Stimulated activated CD8-positive, alpha-beta memory T cell treated with anti-CD3 and anti-CD28 coated beads, Interleukin-4, amount 100 ng/mL, for 4 hours (primary cell): ENCODE data around the gene VEGFD.

ENCODE experiments used
- DNase-seq, 2 donors: peaks; one replicate each; pipeline ENCODE4 v3.0.0-alpha.2; 2020; ENCODE audit warnings: low read depth in 2 of 2, low spot score in 1 of 2

VEGFD gene

DNA sequence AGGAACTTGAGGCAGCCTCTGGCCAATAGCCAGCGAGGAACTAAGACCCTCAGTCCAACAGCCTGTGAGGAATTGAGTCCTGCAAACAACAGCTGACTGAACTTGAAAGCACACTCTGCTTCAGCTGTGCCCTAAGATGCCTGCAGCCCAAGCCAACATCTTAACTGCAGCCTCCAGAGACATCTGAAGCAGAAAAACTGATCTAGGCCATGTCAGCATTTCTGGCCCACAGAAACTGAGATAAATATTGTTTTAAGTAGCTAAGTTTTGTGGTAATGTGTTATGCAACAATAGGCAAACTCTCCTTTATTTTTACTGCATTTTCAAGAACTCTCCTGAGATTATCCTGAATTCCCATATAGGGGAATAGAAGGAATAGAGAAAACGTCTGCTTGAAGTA, 24.5 kb downstream of the VEGFD start:
- no peak for DNase-seq

DNA sequence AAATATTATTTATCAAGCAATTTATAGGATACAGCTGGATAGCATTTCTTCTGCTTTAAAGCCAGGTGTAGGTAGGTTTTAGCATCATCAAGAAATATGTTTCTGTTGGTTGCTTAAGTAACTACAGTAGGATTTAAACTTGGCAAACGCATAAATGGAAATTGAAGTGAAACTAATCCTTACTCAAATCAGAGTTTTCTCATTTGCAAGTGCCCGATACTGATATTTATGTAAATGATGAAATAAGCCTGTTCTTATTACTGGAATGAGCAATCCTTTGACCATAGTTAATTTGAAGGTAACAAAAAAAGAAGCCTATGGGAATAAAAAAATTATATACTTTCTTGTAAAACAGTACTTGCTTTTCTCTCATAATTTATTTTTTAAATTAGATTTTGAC, 25.7 kb downstream of the VEGFD start:
- DNase-seq = no peak

DNA sequence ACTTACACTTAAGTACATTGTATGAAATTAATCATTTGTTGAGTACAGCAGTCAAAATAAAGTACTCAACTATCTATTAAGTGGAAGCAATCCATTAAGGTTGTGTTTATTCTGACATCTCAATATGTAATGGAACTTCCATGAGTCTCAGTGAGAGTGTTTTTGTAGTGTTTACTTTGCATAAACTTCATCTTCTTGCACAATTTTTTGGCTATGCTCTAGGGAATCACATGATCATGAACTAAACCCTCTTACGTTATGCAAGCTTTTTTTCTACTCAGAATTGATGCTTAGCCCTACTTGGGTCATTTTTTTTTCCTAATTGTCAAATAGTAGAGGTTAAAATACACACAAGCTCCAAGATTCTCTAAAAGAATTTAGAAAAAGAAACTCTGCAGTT, 27.8 kb downstream of the VEGFD start:
- DNase-seq = no peak

DNA sequence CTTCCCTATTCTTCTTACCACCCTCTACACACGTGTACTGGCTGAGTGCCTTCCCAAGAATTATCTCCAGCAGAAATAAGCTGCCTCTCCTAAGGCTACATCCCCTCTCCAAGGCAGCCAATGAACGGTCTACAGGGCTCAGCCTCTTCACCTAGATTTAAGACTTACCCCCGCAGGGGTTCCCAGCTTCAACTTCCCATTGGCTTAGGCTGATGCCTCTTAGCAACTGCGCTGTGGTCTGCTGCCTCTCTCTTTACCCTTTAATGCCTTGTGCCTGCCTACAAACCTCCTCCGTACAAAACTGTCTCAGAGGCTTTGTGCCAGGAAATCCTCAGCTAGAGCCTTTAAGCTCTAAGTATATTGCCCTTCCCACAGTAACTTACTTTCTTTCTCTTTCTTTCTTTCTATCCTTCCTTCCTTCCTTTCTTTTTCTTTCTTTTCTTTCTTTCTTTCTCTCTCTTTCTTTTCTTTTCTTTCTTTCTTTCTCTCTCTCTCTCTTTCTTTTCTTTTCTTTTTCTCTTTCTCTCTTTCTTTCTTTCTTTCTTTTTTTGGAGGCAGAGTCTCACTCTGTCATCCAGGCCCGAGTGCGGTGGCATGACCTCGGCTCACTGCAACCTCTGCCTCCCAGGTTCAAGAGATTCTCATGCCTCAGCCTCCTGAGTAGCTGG, 33.8 kb downstream of the VEGFD start:
- no peak for DNase-seq

DNA sequence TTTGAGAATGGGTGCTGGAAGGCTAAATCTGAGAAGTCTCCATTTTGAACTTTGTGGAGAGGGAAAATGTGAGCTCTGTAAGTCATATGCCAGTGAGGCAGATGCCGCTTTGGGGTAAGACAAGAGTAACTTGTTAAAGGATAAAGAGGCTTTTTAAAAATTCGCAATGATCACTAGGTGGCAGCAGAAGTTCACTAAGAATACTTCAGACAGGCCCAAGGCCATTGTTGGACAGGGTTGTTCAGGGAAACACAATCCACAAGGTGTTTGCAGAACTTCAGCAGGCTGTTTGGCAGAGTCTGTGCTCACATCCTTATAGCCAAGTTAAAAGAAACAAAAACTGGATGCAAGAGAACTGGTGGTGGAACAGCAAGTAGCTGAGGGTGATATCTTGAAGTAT, 35.2 kb downstream of the VEGFD start:
- DNase-seq = no peak

DNA sequence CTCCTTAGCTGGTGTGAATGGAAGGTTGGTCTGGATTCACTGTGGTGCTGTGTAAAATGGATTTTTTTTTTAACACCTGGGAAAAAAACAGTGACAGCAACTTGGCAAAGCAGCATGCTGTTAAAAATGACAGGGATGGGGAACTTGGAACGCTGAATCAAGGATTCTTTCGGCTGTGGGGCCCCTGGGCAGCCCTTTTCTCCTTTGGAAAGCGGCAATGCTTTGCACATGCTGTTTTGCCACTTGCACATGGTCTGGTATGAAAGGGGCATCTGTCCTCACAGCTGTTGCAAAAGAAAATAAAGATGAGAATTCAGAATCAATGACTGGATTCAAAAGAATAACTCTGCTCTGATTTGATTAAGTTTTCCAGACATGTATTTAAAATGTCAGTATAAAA, 38.2 kb downstream of the VEGFD start:
- DNase-seq = no peak

DNA sequence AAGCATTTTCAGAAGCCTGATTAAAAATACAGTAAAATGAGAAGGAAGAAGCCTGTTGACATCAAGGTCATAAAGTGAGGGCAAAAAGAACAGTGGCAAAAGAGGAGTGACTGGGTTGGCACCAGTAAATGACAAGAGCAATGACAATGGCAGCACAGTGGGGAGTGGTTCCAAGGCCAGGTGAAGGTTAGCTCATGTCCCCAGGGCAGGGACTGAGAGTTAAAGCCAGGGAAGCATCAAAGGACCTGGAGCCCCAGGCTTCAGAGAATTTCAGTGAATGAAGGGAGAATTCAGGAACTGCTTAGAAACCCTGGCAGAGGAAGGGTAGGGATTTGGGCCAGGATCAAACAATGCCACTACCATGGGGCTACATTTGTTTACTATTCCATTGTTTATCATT, 40.1 kb downstream of the VEGFD start:
- DNase-seq = no peak

DNA sequence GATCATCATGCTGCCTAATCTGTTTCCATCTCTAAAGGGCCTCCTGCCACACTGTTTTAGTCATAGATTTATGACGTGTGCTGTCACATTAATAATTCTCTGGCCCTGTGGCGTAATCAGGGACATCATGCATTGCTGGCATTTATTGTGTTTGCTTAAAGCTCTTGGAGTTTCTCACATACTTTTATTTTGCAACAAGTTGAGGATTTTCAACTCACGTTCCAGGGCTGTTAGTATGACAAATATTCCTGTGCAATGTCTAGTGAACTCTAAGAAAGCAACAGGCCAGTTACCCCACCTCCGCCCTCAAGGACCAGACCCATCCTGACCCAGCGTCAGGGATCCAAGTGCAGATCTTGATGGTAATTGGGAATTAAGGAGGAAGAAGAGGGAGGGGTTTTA, 41.1 kb downstream of the VEGFD start:
- no peak for DNase-seq

DNA sequence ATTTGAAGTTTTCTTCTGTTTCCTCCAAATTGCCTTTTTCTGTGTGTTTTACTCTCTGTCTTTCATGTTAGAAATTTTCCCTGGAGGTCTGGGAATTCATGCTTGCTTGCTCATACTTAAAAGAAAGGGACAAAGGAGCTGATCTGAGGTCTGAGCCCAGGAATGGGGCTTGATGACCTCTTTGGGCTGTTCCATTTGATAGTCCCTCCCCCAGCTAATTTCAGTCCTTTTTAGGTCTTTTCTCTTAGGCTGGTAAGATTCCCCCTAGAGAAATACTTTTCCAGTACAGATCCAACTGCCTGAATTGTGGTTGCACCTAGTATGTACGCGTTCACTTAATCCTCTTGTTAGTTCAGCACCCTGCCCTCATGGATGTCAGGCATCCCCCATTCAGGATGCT, 43.3 kb downstream of the VEGFD start:
- DNase-seq = no peak

DNA sequence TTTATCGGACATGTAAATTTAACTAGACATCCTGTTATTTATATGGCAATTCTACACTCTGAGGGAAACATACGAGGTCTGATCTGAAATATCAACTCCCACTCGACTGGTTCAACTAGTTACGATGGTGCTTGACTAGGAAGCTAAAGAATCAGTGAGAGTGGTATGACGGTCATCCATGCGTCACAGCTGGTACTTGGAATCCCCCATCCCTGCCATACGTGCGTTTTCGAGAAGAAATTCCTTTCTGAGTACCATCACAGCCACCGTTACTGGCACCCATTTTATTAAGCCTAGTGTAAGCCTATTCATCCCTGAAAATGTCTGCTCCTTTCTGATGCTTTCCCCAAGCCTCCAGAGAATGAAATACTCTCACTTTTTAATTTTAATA, 48.2 kb downstream of the VEGFD start:
- DNase-seq = no peak

DNA sequence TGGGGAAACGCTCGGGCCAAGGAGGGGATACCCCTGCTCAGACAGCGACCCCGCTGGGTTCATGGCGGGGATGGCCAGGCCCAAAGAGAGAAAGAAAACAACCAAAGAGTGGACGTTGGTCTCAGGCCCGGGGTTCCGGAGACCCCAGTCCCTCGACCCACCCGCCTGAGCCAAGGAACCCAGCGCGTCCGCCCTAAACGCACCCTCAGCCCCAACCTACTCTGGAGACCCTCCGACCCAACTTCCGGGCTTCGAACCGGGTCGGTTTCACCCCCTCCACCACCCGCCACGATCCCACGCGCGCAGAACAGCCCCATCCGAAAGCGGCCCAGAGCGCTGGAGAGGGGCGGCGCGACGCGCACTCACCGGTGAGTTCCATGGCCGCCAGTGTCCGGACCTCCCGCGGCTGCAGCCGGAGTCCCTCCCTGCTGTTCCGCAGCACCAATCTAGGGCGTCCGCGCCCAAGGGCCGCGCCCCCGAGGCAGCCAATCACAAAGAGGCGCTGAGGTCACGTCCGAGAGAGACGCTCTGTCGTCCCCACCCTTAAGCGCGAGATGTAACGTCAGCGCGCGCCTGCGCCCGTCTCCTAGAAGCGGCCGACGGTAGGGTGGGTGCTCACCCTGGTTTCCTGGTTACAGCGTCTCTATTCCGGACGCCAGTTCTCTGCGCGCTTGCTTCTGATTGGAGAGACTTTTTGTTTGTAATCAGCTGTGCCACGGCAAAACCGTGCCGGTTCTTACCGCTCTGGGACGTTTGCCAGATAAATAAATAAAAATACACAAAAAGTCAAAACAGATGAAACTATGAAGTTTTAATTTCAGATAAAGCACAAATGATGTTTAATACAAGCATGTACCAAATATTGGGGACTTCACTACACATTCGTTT, 48.8 kb downstream of the VEGFD start, which contains the start of gene PIGA:
PIGA (minus strand) TSS at position 389 of the 888 bp plus-strand sequence. CDS start 3,593 bp downstream, outside the sequence.
- peak; percentile 65 to 84 for DNase-seq

DNA sequence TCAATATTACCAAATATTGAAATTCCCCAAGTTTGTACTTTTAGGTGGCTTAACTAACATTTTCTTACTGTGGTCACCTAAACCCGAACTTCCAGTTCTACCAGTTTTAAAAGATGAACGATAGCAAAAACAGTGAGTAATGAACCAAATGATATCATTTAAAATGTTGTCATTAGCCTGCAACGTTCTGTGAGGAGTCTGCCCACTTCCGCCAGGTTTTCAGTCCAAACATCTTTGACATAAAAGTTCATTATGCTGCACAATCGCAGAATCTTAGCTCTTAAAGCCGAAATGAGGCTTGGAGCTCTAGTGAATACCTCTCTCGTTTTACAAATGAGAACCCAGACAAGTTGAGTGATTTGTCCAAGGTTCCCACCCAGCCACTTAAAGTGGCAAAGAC, 49.7 kb downstream of the VEGFD start:
- DNase-seq = no peak

DNA sequence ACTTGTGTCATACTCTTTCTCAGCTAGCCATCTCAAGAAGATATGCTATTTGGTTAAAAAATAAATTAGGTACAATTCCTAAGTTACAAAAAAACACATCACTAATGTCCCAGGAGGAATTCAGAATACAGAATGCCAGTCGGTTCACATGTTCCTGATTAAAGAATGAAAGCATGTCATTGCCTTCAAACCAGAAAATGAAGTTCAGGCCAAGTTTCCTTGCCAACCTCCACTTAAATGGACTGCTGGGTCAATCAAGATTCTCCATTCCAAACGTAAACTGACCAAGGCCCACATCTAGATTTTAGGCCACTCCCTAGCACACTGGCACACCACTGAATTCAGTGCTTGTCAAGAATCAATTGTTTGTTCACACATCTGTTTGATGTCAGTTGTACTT, 55.4 kb downstream of the VEGFD start:
- no peak for DNase-seq

DNA sequence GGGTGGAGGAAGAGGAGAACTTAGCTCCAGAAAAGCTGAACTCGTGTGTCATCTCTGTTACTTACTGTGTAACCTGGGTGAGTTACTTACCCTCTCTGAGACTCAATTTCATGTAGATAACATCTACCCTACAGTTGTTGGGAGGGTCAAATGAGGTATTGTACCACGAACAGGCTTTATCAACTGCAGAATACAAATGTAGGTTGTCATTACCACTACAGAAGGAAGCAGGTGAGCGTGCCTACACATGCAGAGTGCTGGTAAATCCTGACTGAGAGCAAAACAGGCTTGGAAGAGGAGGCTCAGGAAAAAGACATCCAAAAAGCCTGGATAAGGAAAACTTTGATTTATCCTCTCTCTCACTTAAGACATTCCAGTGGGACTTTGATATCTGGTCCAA, 56.1 kb downstream of the VEGFD start:
- DNase-seq = no peak

DNA sequence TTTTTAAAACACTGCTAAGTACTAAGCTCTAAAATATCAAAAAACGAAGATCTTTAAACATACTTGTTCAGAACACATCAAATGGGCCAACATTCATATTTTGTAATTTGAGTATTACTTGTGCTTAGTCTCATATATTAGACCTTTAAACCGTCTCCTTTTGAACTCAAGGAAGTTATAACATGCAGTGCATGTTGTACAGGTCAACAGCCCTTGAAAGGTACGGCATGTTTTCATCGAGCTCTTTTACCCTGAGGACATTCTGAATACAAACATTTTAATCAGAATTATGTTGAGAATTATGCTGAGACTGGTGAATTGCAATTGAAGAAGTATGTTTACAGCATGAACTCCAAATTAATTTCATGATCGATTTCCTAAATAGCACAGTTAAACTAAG, 61.7 kb downstream of the VEGFD start:
- DNase-seq = no peak

DNA sequence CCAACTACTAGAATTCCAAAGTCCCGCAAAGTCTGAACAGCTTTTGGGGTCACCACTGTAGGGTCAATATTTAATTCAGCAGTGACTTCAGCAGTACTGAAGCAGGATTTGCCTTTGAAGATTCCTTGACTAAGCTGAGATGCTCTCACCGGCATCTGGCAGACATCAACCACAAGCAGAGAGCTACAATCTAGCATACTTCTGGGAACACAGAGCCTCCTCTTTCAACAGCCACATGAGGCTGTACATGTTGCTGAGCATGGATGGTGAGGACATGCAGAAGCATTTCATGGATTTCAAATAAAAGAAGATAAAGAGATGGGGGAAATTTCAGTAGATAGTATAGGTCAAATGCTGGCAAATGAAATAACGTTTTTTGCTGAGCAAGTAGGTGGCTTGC, 62.1 kb downstream of the VEGFD start:
- DNase-seq = no peak

DNA sequence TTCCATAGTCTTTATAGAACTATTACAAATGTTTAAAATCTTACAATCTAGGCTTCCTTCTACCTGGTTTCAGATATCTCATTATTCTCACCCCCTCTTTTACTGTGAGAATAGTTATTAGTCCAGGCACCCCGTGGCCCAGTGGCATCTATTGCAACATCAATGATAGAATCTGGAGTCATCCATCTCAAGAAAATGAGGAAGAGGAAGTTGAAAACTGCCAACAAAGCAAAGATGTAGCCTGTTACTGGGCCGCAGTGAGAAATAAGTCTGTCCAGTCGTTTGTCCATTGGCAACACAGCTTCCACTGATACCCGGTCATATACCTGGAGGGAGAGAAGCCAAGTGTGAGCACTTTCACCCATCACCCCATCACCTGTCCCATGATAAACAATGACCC, 62.8 kb downstream of the VEGFD start:
- DNase-seq = no peak

DNA sequence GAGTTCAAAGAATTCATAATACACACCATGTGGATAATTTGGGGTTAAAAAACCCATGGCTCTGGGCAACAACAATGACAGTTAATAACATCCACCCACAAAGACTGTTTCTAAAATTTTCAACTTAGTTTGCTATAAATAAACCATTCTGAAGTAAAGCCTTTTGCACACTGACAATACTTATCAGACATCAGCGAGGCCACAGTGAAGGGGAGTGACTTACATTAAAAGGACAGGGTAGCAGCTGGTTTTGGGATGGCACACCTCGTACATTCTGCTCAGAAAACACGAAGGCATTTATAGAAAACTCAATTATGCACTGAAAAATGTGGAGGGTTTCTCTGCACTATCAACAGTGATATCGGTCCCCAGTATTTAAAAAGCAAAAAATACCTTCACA, 63.9 kb downstream of the VEGFD start:
- no peak for DNase-seq

DNA sequence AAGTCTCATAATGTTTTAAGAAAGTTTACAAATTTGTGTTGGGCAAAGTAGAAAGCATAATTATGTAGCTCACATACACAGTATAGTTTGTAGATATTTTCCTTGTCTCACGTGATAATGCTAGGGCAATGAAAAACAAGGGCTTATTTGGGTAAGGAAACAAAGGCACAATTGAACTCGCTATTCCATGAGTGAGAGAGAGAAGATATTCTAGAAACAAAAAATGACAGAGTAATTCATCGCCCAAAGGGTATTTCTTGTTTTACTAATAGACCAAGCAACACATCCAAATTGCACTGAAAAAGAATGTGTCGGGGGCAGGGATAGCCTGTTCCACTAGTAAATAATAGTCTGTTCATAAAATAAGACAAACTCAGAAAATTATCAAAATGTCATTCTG, 65.1 kb downstream of the VEGFD start:
- no peak for DNase-seq

DNA sequence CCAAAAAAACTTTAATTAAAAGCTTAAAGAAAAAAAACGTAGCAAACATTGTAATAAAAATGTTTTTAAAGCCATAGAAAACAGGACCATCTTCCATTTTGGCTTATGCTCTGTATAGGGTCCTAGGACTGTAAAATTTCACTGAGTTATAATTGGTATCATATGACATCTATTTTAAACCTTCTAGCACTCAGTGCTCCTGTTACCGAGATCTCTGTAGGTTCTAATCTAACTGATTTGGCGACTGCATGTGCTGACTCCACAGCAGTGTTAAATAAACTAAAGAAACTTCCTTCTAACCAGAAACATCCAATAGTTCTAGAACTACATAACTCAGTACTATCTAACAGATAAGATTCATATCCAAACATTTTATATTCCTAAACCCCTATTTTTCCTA, 68.7 kb downstream of the VEGFD start, which contains the start of gene ASB11:
ASB11 (minus strand) TSS at position 132 of the 400 bp plus-strand sequence; CDS start at position 97, 35 bp downstream.
- no peak for DNase-seq

DNA sequence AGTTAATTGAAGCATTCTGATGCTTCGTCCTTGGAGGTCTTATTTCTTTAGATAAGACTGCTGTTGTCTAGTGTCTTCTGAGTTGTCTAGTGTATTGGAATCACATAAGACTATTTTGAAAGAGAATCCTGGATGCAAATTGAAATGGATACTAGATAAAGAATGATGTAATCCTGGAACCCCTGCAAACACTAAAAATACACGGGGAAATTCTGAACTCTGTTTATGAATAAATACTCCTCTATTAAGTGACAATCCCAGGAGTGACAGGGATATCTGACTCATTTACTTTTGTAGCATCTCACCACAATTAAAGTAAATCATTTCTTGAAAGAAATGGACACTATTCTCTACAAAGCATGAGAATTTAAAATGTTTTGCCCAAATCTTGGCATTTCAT, 69.7 kb downstream of the VEGFD start:
- no peak for DNase-seq

DNA sequence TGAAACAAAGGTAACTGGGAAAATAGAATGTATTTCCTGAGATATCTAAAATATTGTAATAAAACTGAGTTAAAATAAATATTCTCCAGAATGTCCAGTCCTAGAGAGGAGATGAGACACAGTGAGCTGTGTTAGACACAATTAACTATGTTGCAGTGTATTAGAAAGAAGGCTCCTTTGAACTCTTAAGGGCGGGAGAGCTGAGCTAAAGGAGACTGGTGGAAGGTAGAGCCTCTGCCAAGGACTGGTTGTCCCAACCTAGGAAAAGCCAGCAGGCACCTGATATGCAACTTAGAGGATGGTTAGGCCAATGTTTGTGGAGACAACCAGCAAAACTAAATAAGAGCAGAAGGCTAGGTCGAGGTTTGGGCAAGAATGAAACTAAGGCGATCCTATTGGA, 73.1 kb downstream of the VEGFD start:
- no peak for DNase-seq

DNA sequence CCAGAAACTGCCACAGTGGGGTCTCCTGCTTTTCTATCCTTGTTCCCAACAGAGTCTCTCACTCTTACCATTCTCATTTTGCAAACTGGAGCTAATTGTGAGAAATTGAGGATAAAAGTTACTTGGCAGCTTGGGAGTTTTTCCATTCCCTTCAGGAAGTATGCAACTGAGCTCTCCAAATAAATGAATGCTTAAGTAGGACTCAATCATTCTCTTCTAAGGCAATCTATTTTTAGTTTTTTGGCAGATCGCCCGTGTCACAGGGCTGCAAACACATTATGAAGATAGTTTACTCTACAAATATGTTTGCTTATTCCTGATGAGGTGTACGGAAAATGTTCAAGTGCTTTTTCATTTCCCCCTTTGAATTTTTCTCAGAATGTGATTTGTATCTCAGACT, 74.1 kb downstream of the VEGFD start:
- DNase-seq = no peak
